K562 (cell line): ENCODE data around the gene RNF217. TPM values are rescaled to one million over a fixed set of nuclear protein-coding genes. Genes with fewer than 3 reads are reported as not detected.

ENCODE experiments used
- ARID3A ChIP-seq: IDR thresholded peaks from 2 replicates; pipeline ENCODE4 v1.6.1; 2012; ENCODE audit warnings: low read depth, low read length, improper control_type of control experiment, borderline replicate concordance
- ATF7 ChIP-seq: fragments of 450-650 bp; IDR thresholded peaks from 2 replicates; pipeline ENCODE4 v1.7.1; 2014; ENCODE audit warnings: mild to moderate bottlenecking, moderate library complexity
- BACH1 ChIP-seq: fragments of 200-800 bp; sonication (Bioruptor generic); IDR thresholded peaks from 2 replicates; pipeline ENCODE4 v1.6.1; 2016; ENCODE audit warnings: missing genetic modification characterization, missing compliant biosample characterization
- BMI1 ChIP-seq: fragments of 150-350 bp; IDR thresholded peaks from 2 replicates; pipeline ENCODE4 v1.6.1; 2014; ENCODE audit warnings: low read length
- CBFA2T3 ChIP-seq: fragments of 450-650 bp; IDR thresholded peaks from 2 replicates; pipeline ENCODE4 v1.6.1; 2017
- GABPA ChIP-seq: fragments of 200-800 bp; sonication (Bioruptor generic); conservative IDR thresholded peaks from 2 replicates; pipeline ENCODE4 v1.6.1; 2016; ENCODE audit warnings: low read depth, missing genetic modification characterization, missing compliant biosample characterization
- GATA2 ChIP-seq: sonication (generic); formaldehyde crosslinking; IDR thresholded peaks from 2 replicates; pipeline ENCODE4 v1.4.0; 2020; ENCODE audit warnings: mild to moderate bottlenecking, missing genetic modification reagents
- HMGXB4 ChIP-seq: sonication (generic); formaldehyde crosslinking; IDR thresholded peaks from 2 replicates; pipeline ENCODE4 v1.8.1; 2023; ENCODE audit warnings: mild to moderate bottlenecking, missing genetic modification reagents
- HNRNPLL ChIP-seq: fragments of 200-400 bp; formaldehyde crosslinking; IDR thresholded peaks from 2 replicates; pipeline ENCODE4 v1.6.1; 2017; ENCODE audit warnings: low read length, low read depth, mild to moderate bottlenecking; ENCODE audit not compliant: poor library complexity, severe bottlenecking
- JUND ChIP-seq, 2 experiments: IDR thresholded peaks; 2 replicates in 1 of 2; 3 replicates in 1 of 2; pipeline ENCODE4 v1.6.1; 2011; ENCODE audit warnings: borderline replicate concordance in 2 of 2, low read depth in 2 of 2, low read length in 2 of 2, improper control_type of control experiment in 1 of 2, missing biosample characterization in 1 of 2, missing genetic modification characterization in 1 of 2, missing genetic modification reagents in 1 of 2
- MLX ChIP-seq, 2 experiments: fragments of 450-650 bp in 1 of 2; sonication (generic) in 1 of 2; formaldehyde crosslinking; conservative IDR thresholded peaks; 2 replicates each; pipeline versions ENCODE4 v1.4.0 to v1.8.1; 2020 to 2022; ENCODE audit warnings: mild to moderate bottlenecking in 1 of 2, missing genetic modification reagents in 1 of 2
- MTA2 ChIP-seq: fragments of 450-650 bp; IDR thresholded peaks from 2 replicates; pipeline ENCODE4 v1.6.1; 2016; ENCODE audit warnings: low read depth
- MYBL2 ChIP-seq, 2 experiments: fragments of 450-650 bp in 1 of 2; sonication (generic) in 1 of 2; formaldehyde crosslinking in 1 of 2; IDR thresholded peaks; 2 replicates each; pipeline versions ENCODE4 v1.6.1 to v1.8.1; 2017 to 2022; ENCODE audit warnings: borderline replicate concordance in 1 of 2, inconsistent platforms in 1 of 2, low read depth in 1 of 2, mild to moderate bottlenecking in 1 of 2, missing genetic modification reagents in 1 of 2, moderate library complexity in 1 of 2
- NCOA2 ChIP-seq, 2 experiments: fragments of 450-650 bp; IDR thresholded peaks; 2 replicates each; pipeline ENCODE4 v1.6.1; 2018; ENCODE audit warnings: mild to moderate bottlenecking in 2 of 2, moderate library complexity in 1 of 2; ENCODE audit not compliant: partially characterized antibody in 2 of 2
- SIRT6 ChIP-seq: IDR thresholded peaks from one replicate; pipeline ENCODE4 v1.6.1; 2012; ENCODE audit warnings: low read depth, mild to moderate bottlenecking, control low read depth, inconsistent platforms, low read length, moderate library complexity
- SMARCC2 ChIP-seq: fragments of 450-650 bp; IDR thresholded peaks from 2 replicates; pipeline ENCODE4 v1.6.1; 2017; ENCODE audit warnings: antibody characterized with exemption, moderate library complexity, mild to moderate bottlenecking, low read depth
- SMARCE1 ChIP-seq: fragments of 450-650 bp; IDR thresholded peaks from 2 replicates; pipeline ENCODE4 v1.7.1; 2016; ENCODE audit warnings: mild to moderate bottlenecking
- SNRNP70 ChIP-seq: fragments of 200-400 bp; formaldehyde crosslinking; optimal IDR thresholded peaks from 2 replicates; pipeline ENCODE3; 2017; ENCODE audit warnings: low read depth, low read length
- SP1 ChIP-seq: sonication (generic); formaldehyde crosslinking; IDR thresholded peaks from 2 replicates; pipeline ENCODE4 v1.8.1; 2022; ENCODE audit warnings: mild to moderate bottlenecking, missing genetic modification reagents
- TAL1 ChIP-seq: fragments of 450-650 bp; IDR thresholded peaks from 2 replicates; pipeline ENCODE4 v1.6.1; 2016; ENCODE audit warnings: mild to moderate bottlenecking
- TCF3 ChIP-seq: sonication (generic); formaldehyde crosslinking; IDR thresholded peaks from 2 replicates; pipeline ENCODE4 v1.4.0; 2020; ENCODE audit warnings: mild to moderate bottlenecking, missing genetic modification reagents
- TFAP4 ChIP-seq: sonication (generic); formaldehyde crosslinking; IDR thresholded peaks from 2 replicates; pipeline ENCODE4 v1.8.0; 2022; ENCODE audit warnings: missing genetic modification reagents, mild to moderate bottlenecking, moderate library complexity, borderline replicate concordance
- TRIM24 ChIP-seq, 2 experiments: fragments of 450-650 bp; IDR thresholded peaks; 2 replicates each; pipeline ENCODE4 v1.6.1; 2016
- ZFP36 ChIP-seq: fragments of 150-350 bp; IDR thresholded peaks from 2 replicates; pipeline ENCODE4 v1.6.1; 2018; ENCODE audit warnings: low read length, low read depth; ENCODE audit not compliant: partially characterized antibody
- ZSCAN29 ChIP-seq: fragments of 450-650 bp; IDR thresholded peaks from 2 replicates; pipeline ENCODE4 v1.6.1; 2017
- polyA plus RNA-seq, 8 experiments: library from polyadenylated mRNA; depleted of rRNA in 4 of 8; stranded (reverse) in 5 of 8; unstranded in 3 of 8; fragments of >200 nt; fragmentation: Nextera tagmentation in 2 of 8; fragmentation: Illumina TruSeq in 1 of 8; extraction: Ambion mirVana in 2 of 8; extraction: Trizol in 1 of 8; gene quantifications; 2 replicates each; pipeline versions ENCODE4 v1.2.1 to v1.2.3, GENCODE V29; 2011 to 2014; ENCODE audit warnings: inconsistent platforms in 1 of 8, missing spikeins in 1 of 8
- total RNA-seq, 7 experiments: library from RNA; depleted of rRNA in 6 of 7; stranded (reverse); fragments of >200 nt in 6 of 7; fragmentation: Illumina TruSeq in 2 of 7; extraction: Trizol in 2 of 7; gene quantifications; 2 replicates each; pipeline versions ENCODE4 v1.2.1 to v1.2.3, GENCODE V29; 2011 to 2021; ENCODE audit warnings: low replicate concordance in 1 of 7

Gene RNF217
- total and polyA plus RNA-seq, 9 of the 15 experiments (the other 6 are each of a cell fraction or from before 2014, with no cell fraction given): 2.9 to 25.6 (median 12.0) TPM

GRCh38 chr6:124949706-124950105 is 12.5 kb upstream of the RNF217 start (continued):
- TF ChIP-seq SMARCC2 (0 out of 2 replicates have a peak, but pooled peaks have one; percentile 29), MTA2 (peak; percentile 12; the same call in 1 of the 2 replicates), GABPA (tag) (no peak), JUND (IDR thresholded peaks at IDR 0.05; ENCODE audit: borderline replicate concordance, low read depth, low read length) (peak; percentile 65; the same call in 1 of the 2 replicates), JUND (tag; IDR thresholded peaks at IDR 0.05; ENCODE audit: borderline replicate concordance, low read depth, low read length) (0 out of 3 replicates have a peak, but pooled peaks have one; percentile 16), ATF7 (peak; percentile 61; the same call in 1 of the 2 replicates), HNRNPLL (no peak), MYBL2 (IDR thresholded peaks at IDR 0.05; ENCODE audit: low read depth) (no peak), MYBL2 (CRISPR knock-in tag; IDR thresholded peaks at IDR 0.05; ENCODE audit: borderline replicate concordance) (no peak), NCOA2 (IDR thresholded peaks at IDR 0.05; ENCODE audit: partially characterized antibody in 2 of 2) (no peak), ZSCAN29 (no peak), BMI1 (no peak), SMARCE1 (peak; percentile 49; the same call in 1 of the 2 replicates), MLX (CRISPR knock-in tag; conservative IDR thresholded peaks at IDR 0.05) (no peak), BACH1 (tag) (no peak), ARID3A (0 out of 2 replicates have a peak, but pooled peaks have one; percentile 15), TRIM24 (IDR thresholded peaks at IDR 0.05) (peak in 1 of 2 experiments; percentile 44; a peak in 1 of 4 replicates), SP1 (CRISPR knock-in tag) (no peak), HMGXB4 (no peak), SNRNP70 (no peak), TAL1 (peak; percentile 55), ZFP36 (no peak), SIRT6 (no peak), TCF3 (peak; percentile 62), CBFA2T3 (peak; percentile 74), TFAP4 (no peak), GATA2 (CRISPR knock-in tag) (peak; percentile 43; the same call in 1 of the 2 replicates)
